Hematopoietic multipotent progenitor cell treated with erythropoietin and hydrocortisone succinate and interleukin-3 and kit ligand, for 17 days (in vitro differentiated cells): ENCODE data around the gene UBD.

Experiments
- DNase-seq: peaks from one replicate; pipeline ENCODE4 v3.0.0-alpha.2; 2015; ENCODE audit warnings: low spot score

UBD gene

GRCh38 chr6:29521006-29521680, 38.4 kb downstream of the UBD start:
- no peak for DNase-seq

GRCh38 chr6:29520232-29520631, 39.3 kb downstream of the UBD start:
- no peak for DNase-seq

GRCh38 chr6:29519291-29520010, 40.1 kb downstream of the UBD start:
- DNase-seq, result no peak

GRCh38 chr6:29517728-29518440, 41.6 kb downstream of the UBD start:
- no peak for DNase-seq

- DNase-seq, result no peak
These were observed 42.3 kb downstream of the UBD start for GRCh38 chr6:29517245-29517644.

- no peak for DNase-seq
These were observed 43.4 kb downstream of the UBD start for GRCh38 chr6:29516108-29516507.

- DNase-seq, result no peak
These were observed 48.7 kb downstream of the UBD start for GRCh38 chr6:29510746-29511300.

- DNase-seq, result no peak
These were observed 49.3 kb downstream of the UBD start for GRCh38 chr6:29510202-29510601.

- no peak for DNase-seq
These were observed 49.8 kb downstream of the UBD start for GRCh38 chr6:29509711-29510110.

- DNase-seq, result no peak
These were observed 50.3 kb downstream of the UBD start for GRCh38 chr6:29509239-29509638.

- DNase-seq, result no peak
These were observed 52.2 kb downstream of the UBD start for GRCh38 chr6:29507319-29507718.

GRCh38 chr6:29506446-29507067, 53.0 kb downstream of the UBD start:
- no peak for DNase-seq

GRCh38 chr6:29505808-29506207, 53.7 kb downstream of the UBD start:
- DNase-seq, result no peak
